CD14-positive monocyte (primary cell): ENCODE results near the gene NHS. TPM values are rescaled to one million over a fixed set of nuclear protein-coding genes. Genes with fewer than 3 reads are reported as not detected.

ENCODE experiments used
- DNase-seq, 3 donors: peaks; one replicate each; pipeline ENCODE4 v3.0.0-alpha.2; 2011 to 2022
- H2AFZ ChIP-seq: 2 replicates; pipeline ENCODE4 v1.6.0; 2012; ENCODE audit warnings: mild to moderate bottlenecking, low read depth, low read length, inconsistent platforms; ENCODE audit not compliant: insufficient read depth, poor library complexity, severe bottlenecking
- H3K27ac ChIP-seq, 2 donors: 1 replicate in 1 of 2; 2 replicates in 1 of 2; pipeline ENCODE4 v1.5.1; 2012 to 2013; ENCODE audit warnings: low read length in 2 of 2, control low read depth in 1 of 2, inconsistent platforms in 1 of 2, low read depth in 1 of 2, mild to moderate bottlenecking in 1 of 2
- H3K27me3 ChIP-seq, 2 donors: one replicate each; pipeline versions ENCODE4 v1.6.0 to v1.6.1; 2011 to 2013; ENCODE audit warnings: low read length in 2 of 2; ENCODE audit not compliant: control insufficient read depth in 2 of 2, insufficient read depth in 2 of 2
- H3K36me3 ChIP-seq, 2 donors: replicated peaks in 1 of 2; 1 replicate in 1 of 2; 2 replicates in 1 of 2; pipeline versions ENCODE4 v1.5.1 to v1.6.1; 2012 to 2013; ENCODE audit warnings: low read length in 2 of 2, control low read depth in 1 of 2, inconsistent platforms in 1 of 2, mild to moderate bottlenecking in 1 of 2; ENCODE audit not compliant: insufficient read depth in 2 of 2, control insufficient read depth in 1 of 2
- H3K4me1 ChIP-seq, 2 donors: 1 replicate in 1 of 2; 2 replicates in 1 of 2; pipeline versions ENCODE4 v1.5.1 to v1.6.1; 2012 to 2013; ENCODE audit warnings: low read length in 2 of 2, control low read depth in 1 of 2, inconsistent platforms in 1 of 2, mild to moderate bottlenecking in 1 of 2, moderate library complexity in 1 of 2; ENCODE audit not compliant: insufficient read depth in 2 of 2, control insufficient read depth in 1 of 2
- H3K4me2 ChIP-seq: replicated peaks from 2 replicates; pipeline ENCODE3; 2012; ENCODE audit warnings: low read length, moderate library complexity, mild to moderate bottlenecking; ENCODE audit not compliant: poor library complexity, severe bottlenecking; ENCODE audit errors: extremely low read depth
- H3K4me3 ChIP-seq, 3 experiments: fragments of 200-600 bp in 1 of 3; sonication (generic) in 1 of 3; replicated peaks in 1 of 3; 1 replicate in 2 of 3; 2 replicates in 1 of 3; pipeline ENCODE4 v1.5.1; 2011 to 2013; ENCODE audit warnings: low read length in 3 of 3, mild to moderate bottlenecking in 3 of 3, control low read depth in 2 of 3, low read depth in 2 of 3, inconsistent platforms in 1 of 3, moderate library complexity in 1 of 3
- H3K79me2 ChIP-seq: 2 replicates; pipeline ENCODE4 v1.6.0; 2012; ENCODE audit warnings: mild to moderate bottlenecking, control low read depth, inconsistent platforms, low read length, moderate library complexity; ENCODE audit not compliant: insufficient read depth
- H3K9ac ChIP-seq: 2 replicates; pipeline ENCODE4 v1.6.0; 2017; ENCODE audit warnings: low read length, mild to moderate bottlenecking; ENCODE audit not compliant: insufficient read depth, poor library complexity, severe bottlenecking
- H3K9me3 ChIP-seq, 2 donors: replicated peaks in 1 of 2; 1 replicate in 1 of 2; 2 replicates in 1 of 2; pipeline versions ENCODE4 v1.5.1 to v1.6.1; 2012 to 2013; ENCODE audit warnings: low read length in 2 of 2, control low read depth in 1 of 2; ENCODE audit not compliant: control insufficient read depth in 1 of 2, insufficient read depth in 1 of 2
- H4K20me1 ChIP-seq: 2 replicates; pipeline ENCODE4 v1.6.0; 2012; ENCODE audit warnings: mild to moderate bottlenecking, low read length, control low read depth, moderate library complexity; ENCODE audit not compliant: insufficient read depth
- H3K27ac Mint-ChIP-seq, 7 donors: one replicate each; pipeline ENCODE4 v1.8.0; 2020; ENCODE audit warnings: mild to moderate bottlenecking in 7 of 7, mixed read lengths in 7 of 7, moderate library complexity in 6 of 7, inconsistent platforms in 2 of 7
- H3K27me3 Mint-ChIP-seq, 3 donors: one replicate each; pipeline ENCODE4 v1.8.0; 2021 to 2022; ENCODE audit warnings: low read depth in 3 of 3, mild to moderate bottlenecking in 3 of 3, mixed read lengths in 3 of 3, moderate library complexity in 3 of 3, inconsistent platforms in 1 of 3
- H3K36me3 Mint-ChIP-seq, 2 donors: one replicate each; pipeline ENCODE4 v1.8.0; 2020; ENCODE audit warnings: mixed read lengths in 2 of 2, inconsistent platforms in 1 of 2, mild to moderate bottlenecking in 1 of 2
- H3K4me1 Mint-ChIP-seq: one replicate; pipeline ENCODE4 v1.8.0; 2020; ENCODE audit warnings: mild to moderate bottlenecking, mixed read lengths
- H3K4me3 Mint-ChIP-seq, 2 donors: one replicate each; pipeline ENCODE4 v1.8.0; 2020; ENCODE audit warnings: mild to moderate bottlenecking in 2 of 2, mixed read lengths in 2 of 2, moderate library complexity in 1 of 2
- H3K9me3 Mint-ChIP-seq, 7 donors: one replicate each; pipeline ENCODE4 v1.8.0; 2020 to 2022; ENCODE audit warnings: mixed read lengths in 7 of 7, mild to moderate bottlenecking in 6 of 7, moderate library complexity in 6 of 7, inconsistent platforms in 2 of 7
- CTCF ChIP-seq: fragments of 200-600 bp; IDR thresholded peaks from one replicate; pipeline ENCODE4 v1.8.0; 2022; ENCODE audit warnings: antibody characterized with exemption, mild to moderate bottlenecking
- WGBS: methylation state at CpG from one replicate; pipeline ENCODE4 v1.1.5; 2013; ENCODE audit warnings: missing lambda C conversion rate; ENCODE audit not compliant: insufficient coverage; 5-methylcytosine and 5-hydroxymethylcytosine counted together
- intact Hi-C, 2 donors: fragments of 100-400 bp; cut with micrococcal nuclease; formaldehyde crosslinking; loops; one replicate each; pipeline versions ENCODE4 v1.15.0 to v1.15.1; 2023
- polyA plus RNA-seq, 3 donors: library from polyadenylated mRNA; depleted of rRNA in 1 of 3; unstranded in 2 of 3; stranded (reverse) in 1 of 3; fragments of 300-500 nt in 2 of 3; fragments of >200 nt in 1 of 3; fragmentation: Illumina TruSeq in 2 of 3; gene quantifications; 1 replicate in 2 of 3; 2 replicates in 1 of 3; pipeline ENCODE4 v1.2.3, GENCODE V29; 2012 to 2021

The NHS gene
- polyA plus RNA-seq, 3 donors: 0.86 to 1.8 (median 1.3) TPM

GRCh38 chrX:17635231-17635630 is 260.2 kb downstream of the NHS start:
- no peak for DNase-seq
- intact Hi-C loops: no loop called here
- H3K36me3 ChIP-seq: no peaks in the 10 kb centered on the region
- no peaks in the 10 kb centered on the region for H3K4me1 ChIP-seq
- H3K4me1 Mint-ChIP-seq: peaks cover 6% of the 10 kb centered on the region
- H3K79me2 ChIP-seq: no peaks in the 10 kb centered on the region
- H3K27ac ChIP-seq: no peak overlapping the region
- 84% methylated on average over 4 of the region's 5 CpGs for WGBS
- no peak for TF ChIP-seq CTCF
- H3K27ac Mint-ChIP-seq: no peak overlapping the region
- H3K27me3 ChIP-seq: no peaks in the 10 kb centered on the region
- H3K4me3 ChIP-seq: no peak overlapping the region
- no peak overlapping the region for H2AFZ ChIP-seq
- no peaks in the 10 kb centered on the region for H3K9me3 ChIP-seq
- no peak overlapping the region for H3K4me3 Mint-ChIP-seq
- H4K20me1 ChIP-seq: no peaks in the 10 kb centered on the region
- peaks cover 0 to 5% (median 0%) of the 10 kb centered on the region in 3 donors for H3K27me3 Mint-ChIP-seq
- no peak overlapping the region for H3K9ac ChIP-seq
- H3K36me3 Mint-ChIP-seq: no peaks in the 10 kb centered on the region
- no peak overlapping the region for H3K4me2 ChIP-seq
- H3K9me3 Mint-ChIP-seq: peaks cover 0 to 2% (median 0%) of the 10 kb centered on the region in 7 donors

- H3K4me2 ChIP-seq: no peak overlapping the region
- H3K9me3 Mint-ChIP-seq: peaks cover 0 to 2% (median 0%) of the 10 kb centered on the region in 7 donors
- H3K36me3 Mint-ChIP-seq: no peaks in the 10 kb centered on the region
- no peak for TF ChIP-seq CTCF
- H3K27me3 Mint-ChIP-seq: peaks cover 0 to 5% (median 0%) of the 10 kb centered on the region in 3 donors
- H3K36me3 ChIP-seq: no peaks in the 10 kb centered on the region
- peaks cover 0 to 5% of the 10 kb centered on the region in 2 donors for H3K27me3 ChIP-seq
- H3K27ac ChIP-seq: no peak overlapping the region
- WGBS: no CpG with 5 or more reads among the region's 4 CpGs
- H3K4me3 ChIP-seq: no peak overlapping the region
- H3K4me1 Mint-ChIP-seq: peaks cover 6% of the 10 kb centered on the region
- H3K4me1 ChIP-seq: no peaks in the 10 kb centered on the region
- DNase-seq: no peak
- H3K79me2 ChIP-seq: no peaks in the 10 kb centered on the region
- H4K20me1 ChIP-seq: no peaks in the 10 kb centered on the region
- H2AFZ ChIP-seq: no peak overlapping the region
- intact Hi-C loops: no loop called here
- no peak overlapping the region for H3K27ac Mint-ChIP-seq
- H3K9me3 ChIP-seq: no peaks in the 10 kb centered on the region
- no peak overlapping the region for H3K4me3 Mint-ChIP-seq
- no peak overlapping the region for H3K9ac ChIP-seq
These were observed 262.2 kb downstream of the NHS start for GRCh38 chrX:17637235-17637634.
